DMS79 treated with DMSO at 0.1 percent for 48 hours (cell line): ENCODE measurements around the gene MYOF.

Experiments
- DNase-seq: peaks from one replicate; lab custom pipeline; 2025; lab: John Stamatoyannopoulos, UW

The MYOF gene, protein sequence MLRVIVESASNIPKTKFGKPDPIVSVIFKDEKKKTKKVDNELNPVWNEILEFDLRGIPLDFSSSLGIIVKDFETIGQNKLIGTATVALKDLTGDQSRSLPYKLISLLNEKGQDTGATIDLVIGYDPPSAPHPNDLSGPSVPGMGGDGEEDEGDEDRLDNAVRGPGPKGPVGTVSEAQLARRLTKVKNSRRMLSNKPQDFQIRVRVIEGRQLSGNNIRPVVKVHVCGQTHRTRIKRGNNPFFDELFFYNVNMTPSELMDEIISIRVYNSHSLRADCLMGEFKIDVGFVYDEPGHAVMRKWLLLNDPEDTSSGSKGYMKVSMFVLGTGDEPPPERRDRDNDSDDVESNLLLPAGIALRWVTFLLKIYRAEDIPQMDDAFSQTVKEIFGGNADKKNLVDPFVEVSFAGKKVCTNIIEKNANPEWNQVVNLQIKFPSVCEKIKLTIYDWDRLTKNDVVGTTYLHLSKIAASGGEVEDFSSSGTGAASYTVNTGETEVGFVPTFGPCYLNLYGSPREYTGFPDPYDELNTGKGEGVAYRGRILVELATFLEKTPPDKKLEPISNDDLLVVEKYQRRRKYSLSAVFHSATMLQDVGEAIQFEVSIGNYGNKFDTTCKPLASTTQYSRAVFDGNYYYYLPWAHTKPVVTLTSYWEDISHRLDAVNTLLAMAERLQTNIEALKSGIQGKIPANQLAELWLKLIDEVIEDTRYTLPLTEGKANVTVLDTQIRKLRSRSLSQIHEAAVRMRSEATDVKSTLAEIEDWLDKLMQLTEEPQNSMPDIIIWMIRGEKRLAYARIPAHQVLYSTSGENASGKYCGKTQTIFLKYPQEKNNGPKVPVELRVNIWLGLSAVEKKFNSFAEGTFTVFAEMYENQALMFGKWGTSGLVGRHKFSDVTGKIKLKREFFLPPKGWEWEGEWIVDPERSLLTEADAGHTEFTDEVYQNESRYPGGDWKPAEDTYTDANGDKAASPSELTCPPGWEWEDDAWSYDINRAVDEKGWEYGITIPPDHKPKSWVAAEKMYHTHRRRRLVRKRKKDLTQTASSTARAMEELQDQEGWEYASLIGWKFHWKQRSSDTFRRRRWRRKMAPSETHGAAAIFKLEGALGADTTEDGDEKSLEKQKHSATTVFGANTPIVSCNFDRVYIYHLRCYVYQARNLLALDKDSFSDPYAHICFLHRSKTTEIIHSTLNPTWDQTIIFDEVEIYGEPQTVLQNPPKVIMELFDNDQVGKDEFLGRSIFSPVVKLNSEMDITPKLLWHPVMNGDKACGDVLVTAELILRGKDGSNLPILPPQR (N-terminal part only)

DNA sequence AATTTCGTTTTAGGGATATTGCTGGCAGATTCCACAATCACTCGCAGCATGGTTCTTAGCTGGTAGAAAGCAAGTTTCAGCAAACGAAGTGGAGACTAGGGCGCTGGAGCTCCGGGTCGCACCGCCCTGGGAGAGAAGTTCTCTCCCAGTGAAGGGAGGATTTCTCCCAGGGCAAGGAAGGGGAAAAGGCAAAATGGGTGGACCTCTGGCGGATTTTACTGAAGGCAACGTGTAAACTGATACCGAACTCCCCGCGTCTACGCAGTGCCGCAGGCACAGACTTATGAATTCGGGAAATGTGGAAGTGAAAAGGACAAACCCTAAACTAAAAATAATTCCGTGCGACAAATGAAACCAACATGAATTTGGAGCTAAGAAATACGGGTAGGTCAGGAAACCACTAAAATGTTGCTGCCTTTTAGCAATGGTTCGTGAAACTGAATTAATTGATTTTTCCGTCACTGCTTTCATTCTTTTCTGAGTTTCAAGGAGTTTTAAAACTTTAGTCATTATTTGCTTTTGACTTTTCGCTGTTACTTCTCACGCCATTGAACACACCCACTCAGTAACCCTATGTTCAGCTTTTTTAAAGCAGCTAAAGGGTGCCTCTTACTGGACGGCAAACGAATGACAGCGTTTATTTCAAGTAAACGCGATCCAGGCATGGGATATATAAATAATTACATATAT lies at the start of gene MYOF:
TSS of gene MYOF (minus strand) at position 190 of the 690 bp plus-strand sequence. CDS start at position 50, 140 bp downstream.
- DNase-seq: peak; percentile 30

DNA sequence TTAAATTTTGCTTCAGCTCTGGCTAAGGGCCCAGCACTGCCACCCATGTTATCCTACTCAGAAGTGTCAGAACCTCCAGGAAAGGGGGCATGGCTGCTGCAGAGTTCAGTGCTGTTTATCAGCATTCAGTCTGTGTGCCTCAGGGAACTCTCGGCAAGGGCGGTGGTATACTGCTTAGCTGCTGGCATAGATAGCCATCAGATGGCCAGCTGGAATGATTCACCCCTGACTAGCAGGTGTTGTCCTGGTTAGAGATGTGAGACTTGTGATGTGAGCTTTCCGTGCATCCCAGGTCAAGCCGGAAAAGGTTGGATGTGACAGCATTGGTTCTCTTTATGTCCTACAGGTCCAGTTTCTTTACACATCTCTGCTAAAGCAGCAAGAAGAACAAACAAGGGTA lies 36.4 kb upstream of the MYOF start:
- no peak for DNase-seq

DNA sequence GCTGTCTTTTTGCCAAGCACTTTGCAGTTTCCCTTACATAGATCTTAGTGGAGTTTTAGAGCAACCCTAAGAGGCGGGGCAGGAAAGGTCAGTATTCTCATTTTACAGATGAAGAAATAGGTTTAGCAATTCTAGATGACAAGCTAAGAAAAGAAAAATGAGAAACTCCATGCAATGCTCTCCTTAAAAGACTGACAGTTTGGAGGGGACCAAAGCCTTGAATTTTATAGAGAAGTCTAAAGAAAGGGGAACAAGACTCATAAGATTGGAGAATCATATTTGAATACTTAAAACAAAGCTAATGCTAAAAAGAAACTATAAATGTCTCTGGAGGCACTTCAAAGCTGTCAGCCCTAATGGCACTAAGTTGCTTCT lies 33.9 kb upstream of the MYOF start:
- DNase-seq: no peak

DNA sequence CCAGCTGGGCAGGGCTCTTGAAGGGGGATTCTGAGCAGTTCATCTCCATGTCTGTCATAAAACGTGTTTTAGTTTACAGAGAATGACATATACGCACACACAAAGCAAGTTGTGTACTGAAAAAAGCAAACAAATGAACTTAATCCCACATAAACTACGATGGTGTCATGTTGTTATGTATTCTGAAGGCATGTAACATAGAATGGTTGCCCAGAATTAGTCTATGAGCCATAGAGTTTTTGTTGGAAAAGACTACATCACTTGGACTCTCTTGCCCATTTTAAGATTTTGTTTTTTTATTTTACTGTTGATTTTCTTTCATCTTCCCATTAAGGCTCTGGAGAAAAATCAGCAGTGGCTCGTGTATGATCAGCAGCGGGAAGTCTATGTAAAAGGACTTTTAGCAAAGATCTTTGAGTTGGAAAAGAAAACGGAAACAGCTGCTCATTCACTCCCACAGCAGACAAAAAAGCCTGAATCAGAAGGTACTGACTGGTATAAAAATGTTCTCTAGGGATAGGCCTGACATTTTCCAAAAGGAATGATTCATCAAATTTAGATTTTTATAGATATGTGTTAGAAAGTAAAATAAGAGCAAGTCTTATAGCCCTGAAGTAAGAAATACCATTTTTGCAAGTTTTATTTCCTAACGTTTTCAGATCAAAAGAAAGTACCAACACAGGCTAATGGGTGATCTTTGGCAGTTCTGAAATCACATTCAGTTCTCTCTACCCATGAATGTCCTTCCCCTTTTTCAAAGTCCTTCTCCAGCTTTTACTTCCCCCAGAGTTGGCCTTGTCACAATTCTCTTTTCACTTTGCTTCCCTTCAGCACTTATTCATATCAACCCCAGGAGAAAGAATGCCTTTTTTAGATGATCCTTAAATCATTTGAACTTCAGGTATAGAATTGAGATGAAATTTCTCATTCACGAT lies 33.2 kb upstream of the MYOF start:
- DNase-seq: no peak

DNA sequence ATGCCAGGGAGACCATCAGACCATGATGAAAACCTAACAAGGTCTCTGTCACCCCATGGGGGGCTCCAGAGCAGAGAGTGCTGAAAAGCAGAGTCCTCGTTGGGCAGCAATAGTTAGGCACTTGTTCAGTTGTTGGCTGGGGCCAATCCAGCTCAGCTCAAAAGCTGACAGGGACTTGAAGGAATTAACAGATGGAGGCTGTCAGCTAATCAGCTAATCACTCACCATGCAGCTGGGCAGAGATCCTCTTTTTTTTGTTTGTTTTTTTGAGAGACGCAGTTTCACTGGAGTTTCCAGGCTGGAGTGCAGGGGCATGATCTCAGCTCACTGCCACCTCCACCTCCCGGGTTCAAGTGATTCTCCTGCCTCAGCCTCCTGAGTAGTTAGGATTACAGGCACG lies 32.4 kb upstream of the MYOF start:
- no peak for DNase-seq

DNA sequence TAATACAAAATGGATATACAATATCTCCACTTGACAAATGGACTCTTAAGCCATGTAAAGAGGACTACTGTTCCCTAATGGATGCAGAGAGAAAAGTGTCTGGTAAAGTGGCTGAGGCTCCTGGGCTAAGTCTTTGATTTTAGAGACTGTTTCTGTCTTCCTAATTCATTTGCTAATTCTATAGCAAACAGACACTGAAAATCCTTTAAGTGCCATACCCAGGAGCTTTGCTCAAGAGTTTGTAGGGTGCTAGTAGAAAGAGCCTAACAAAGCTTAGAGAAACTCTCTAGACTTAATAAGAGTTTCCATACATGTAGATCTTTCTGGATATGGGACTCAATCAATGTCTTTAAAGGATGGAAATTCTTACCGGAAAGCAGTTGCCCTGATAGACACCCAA lies 31.0 kb upstream of the MYOF start:
- no peak for DNase-seq

DNA sequence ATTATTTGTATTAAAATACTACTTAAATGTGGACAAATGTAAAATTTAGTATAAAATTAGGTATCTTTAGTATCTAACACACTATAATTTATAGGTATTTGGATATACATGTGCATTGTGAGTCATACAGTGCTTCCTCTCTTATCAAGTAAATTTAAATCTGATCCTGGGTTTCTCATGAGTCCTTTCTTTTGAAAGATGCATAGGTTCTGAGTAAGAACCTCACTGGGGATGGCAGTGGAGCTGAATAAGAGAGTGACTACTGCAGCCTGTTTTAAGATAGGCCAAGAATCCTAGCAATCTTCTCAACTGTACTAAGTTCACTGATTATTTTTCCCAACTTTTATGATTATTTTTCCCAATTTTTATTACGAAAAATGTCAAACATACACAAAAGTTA lies 30.4 kb upstream of the MYOF start:
- DNase-seq: no peak

DNA sequence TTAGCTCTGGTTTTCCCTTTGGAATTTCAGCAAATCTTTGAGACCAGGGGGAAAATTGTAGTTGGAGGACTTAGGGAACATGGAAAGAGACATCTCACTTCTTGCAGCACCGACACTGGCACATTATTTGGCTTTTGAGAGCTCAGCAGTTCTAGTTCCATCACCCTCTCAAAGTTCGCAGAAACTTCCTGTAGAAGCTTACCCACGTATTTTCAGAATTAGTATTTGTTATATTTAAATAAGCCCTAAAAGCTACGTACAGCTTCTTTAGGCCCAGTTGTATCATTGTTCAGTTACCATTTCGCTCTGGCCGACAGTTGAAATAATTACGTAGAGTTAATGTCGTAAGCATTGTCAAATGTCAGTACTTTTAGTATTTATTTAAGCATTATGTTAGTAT lies 27.7 kb upstream of the MYOF start:
- DNase-seq: no peak

DNA sequence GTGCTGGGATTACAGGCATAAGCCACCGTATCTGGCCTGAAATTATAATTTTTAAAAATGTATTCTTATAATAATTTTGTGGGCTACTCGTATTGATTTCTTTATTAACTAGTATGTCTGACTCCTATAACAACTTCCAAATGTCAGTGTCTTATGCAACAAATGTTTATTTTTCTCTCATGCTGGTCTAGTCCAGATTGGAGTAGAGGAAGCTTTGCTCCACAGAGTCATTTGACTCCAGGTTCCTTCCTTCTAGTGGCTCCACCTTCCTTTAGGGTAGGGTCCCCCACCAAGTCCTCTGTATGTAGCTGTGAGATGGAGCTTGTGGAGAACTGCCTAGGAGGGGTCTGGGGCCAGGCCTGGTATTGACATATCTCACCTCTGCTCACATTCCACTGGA lies 22.9 kb upstream of the MYOF start:
- no peak for DNase-seq

DNA sequence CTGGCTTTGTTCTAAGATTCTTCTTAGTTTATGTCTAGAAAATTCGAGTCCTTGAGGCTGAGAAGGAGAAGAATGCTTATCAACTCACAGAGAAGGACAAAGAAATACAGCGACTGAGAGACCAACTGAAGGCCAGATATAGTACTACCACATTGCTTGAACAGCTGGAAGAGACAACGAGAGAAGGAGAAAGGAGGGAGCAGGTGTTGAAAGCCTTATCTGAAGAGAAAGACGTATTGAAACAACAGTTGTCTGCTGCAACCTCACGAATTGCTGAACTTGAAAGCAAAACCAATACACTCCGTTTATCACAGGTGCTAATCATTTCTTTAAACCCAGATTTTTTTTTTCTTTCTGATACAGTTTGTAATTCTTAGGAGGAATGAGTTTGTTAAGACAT lies 20.9 kb upstream of the MYOF start:
- no peak for DNase-seq

DNA sequence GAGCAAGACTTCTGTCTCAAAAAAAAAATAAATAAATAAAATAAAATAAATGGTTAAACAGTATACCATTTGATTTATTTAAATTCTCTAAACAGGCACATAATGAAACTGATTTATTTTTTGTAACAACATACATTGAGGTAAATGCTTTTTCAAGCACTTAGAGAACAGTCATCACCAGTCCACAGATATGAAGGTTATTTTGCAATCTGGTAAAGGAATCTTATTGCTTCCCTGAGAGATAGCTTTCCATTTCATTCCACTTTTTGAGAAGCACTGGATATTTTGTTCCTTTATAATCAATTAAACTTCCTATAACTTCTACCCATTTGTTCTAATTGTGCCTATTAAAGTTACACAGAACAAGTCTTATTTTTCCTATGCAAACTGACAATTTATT lies 19.5 kb upstream of the MYOF start:
- no peak for DNase-seq

DNA sequence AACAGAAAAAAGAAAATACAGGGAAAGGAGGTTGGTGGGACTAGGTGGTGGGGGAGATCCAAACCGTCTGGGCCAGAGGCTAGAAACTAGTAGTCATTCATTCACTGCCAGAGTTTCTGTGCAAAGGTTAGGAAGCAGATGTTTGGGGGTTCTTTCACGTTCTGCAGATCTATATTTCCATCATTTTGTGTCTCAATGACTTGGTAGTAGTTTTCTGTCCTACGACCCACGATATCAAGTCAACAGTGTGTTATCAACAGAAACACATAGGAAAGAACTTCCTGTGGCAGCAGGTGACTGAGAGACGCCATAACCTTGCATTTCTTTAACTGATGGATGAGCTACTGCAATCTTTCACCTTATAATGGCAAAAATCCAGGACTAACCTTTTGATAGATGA lies 16.0 kb upstream of the MYOF start:
- DNase-seq: no peak

DNA sequence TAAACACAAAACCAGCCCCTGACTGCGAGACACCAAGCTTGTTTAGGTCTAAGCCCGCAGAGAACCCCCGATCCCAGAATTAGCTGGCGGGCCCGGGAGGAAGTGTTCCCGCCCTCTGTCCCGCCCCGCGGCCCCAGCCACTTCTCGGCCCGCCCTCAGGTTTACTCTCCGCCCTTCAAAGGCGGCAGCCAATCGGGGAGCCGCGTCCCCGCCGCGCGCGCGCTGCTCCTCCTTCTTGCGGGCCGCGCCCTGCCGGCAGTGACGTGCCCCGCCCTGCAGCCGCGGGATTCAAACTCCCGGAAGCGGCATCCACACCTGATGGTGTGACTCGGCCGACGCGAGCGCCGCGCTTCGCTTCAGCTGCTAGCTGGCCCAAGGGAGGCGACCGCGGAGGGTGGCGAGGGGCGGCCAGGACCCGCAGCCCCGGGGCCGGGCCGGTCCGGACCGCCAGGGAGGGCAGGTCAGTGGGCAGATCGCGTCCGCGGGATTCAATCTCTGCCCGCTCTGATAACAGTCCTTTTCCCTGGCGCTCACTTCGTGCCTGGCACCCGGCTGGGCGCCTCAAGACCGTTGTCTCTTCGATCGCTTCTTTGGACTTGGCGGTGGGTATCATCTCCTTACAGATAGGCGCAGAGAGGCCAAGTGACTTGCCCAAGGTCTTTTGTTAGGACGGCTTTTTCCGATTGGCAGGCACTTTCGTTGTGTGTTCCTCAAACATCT lies 14.3 kb upstream of the MYOF start, which contains the start of gene CEP55:
TSS of gene CEP55 (plus strand) at position 291 of the 720 bp plus-strand sequence. CDS start 3,440 bp downstream, outside the sequence.
- DNase-seq: peak; percentile 67

DNA sequence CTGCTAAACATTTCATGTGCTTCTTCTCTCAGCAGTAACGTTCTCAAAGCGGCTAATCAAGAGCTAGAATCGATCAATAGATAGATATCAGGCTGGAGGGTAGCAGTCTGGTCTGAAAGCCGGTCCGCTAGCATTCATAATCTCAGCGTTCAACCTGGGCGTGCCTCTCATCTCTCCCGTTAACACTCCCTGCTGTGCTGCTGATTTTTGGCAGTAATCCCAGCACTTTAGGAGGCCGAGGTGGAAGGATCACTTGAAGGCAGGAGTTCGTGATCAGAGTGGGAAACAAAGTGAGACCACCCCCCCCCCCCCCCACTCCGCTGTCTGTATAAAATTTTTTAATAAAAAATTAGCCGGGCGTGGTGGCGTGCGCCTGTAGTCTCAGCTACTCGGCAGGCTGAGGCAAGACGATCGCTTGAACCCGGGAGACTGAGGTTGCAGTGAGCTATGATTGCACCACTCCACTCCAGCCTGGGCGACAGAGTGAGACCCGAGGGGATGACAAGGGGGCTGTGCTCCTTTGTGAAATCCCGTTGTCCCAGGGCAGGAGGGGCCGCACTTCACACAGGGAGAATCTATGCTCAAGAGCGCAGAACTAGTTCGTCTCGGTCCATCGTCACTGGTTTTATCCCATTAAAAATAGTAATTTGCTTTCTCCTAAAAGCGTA lies 13.7 kb upstream of the MYOF start:
- DNase-seq: peak; percentile 11

DNA sequence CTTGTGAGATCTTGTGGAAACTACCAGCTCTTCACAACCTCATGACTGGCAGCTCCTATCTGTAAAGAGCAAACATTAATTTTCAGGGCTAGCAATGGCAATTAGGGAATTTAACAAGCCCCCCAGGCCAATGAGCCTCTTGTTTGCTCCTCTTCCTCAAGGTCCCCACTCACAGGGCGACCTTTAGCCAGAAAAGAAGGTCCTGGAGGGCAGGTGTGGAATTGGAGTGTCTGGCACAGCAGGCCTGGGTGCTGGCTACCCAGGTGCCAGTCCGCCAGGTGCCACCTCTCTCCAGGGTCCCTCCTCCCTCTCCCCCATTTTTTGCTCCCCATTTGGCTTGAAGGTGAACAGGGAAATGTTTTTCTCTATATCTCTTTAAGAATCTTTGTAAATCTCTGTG lies 12.4 kb upstream of the MYOF start:
- DNase-seq: no peak

DNA sequence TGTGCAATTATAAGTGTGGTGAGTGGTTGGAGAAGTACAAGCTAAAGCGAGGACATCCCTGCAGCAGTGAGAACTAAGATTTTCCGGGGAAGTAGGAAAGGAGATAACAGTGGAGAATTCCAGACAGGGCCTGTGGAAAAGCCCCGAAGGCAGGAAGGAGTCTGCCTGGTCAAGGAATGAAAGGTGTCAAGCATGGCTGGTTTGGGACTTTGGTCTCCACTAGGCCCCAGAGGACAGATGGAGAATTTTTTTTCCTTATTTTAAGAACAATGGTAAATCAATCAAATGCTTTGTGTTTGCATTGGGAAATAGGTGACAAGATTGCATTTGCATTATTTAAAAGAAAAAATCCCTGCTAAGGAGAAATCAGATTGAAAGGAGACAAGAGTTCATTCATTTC lies 11.0 kb upstream of the MYOF start:
- DNase-seq: no peak

DNA sequence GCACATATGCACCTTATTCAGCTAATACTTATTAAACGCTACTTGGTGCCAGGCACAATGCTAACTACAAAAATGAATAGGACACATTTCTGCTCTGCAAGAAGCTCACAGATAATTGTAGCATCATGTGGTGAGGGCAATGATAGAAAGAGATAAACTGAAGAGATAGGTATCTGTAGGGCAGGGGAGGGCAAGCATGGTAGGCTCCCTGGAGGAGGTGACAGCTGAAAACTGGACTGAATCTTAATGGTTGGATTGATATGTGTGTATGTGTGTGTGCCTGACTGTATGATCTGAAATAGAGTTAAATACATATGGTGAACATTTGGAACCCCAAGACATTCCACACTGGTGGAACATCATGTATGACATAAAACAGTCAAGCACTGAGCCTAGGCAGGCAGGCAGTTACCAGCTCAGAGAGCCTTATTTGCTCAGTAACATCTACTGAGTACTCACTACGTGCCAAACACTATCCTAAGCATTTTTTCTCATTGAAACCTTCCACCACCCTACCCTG lies 9.5 kb upstream of the MYOF start:
- no peak for DNase-seq

DNA sequence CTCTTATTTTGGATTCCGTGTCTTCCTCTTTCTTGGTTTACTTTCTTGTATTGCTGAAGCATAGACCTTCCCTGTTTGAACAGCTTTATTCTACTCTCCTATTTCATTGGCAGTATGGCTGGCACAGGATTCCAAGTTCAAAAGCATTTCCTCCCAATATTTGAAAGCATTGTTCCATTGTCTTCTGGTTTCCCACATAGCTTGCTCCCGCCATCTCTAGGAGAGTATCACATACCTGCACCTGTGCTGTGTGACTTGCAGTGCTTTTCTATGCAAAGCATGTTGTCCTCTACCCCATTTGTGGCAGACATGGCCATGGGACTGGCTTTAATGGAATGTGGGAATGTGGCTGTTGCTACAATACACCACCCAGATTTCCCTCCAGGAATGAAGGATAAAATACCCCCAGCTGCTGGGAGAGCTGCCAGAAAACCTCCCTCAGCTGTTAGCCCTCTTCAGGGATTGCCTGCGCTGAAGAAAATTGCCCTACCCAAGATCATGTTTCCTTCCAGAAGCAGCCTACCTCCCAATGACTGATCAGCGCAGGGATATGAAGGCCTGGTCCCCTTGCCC lies 6.9 kb upstream of the MYOF start:
- DNase-seq: no peak

DNA sequence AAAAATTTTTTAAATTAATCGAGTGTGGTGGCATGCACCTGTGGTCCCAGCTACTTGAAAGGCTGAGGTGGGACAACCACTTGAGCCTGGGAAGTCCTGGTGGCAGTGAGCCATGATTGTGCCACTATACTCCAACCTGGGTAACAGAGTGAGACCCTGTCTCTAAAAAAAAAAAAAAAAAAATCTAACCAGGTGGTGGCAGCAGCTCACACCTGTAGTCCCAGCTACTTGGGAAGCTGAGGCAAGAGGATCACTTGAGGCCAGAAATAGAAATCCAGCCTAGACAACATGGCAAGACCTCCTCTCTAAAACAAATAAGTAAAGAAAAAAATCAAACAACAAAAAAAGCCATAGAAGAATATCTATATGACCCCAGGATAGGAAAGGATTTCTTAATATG lies 3.6 kb upstream of the MYOF start:
- no peak for DNase-seq
